Rectal smooth muscle tissue (tissue), 1 donor: ENCODE results near the gene MROH9.
"Not testable (repeated sequence)": the region's sequence is repeated elsewhere in the genome, so short reads cannot be mapped to it uniquely, and the experiment has no call there.

ENCODE experiments used
- H3K27ac ChIP-seq: one replicate; pipeline ENCODE4 v1.7.0; 2013; ENCODE audit warnings: low read depth, low read length, inconsistent platforms
- H3K27me3 ChIP-seq: one replicate; pipeline ENCODE4 v1.7.0; 2013; ENCODE audit warnings: low read length; ENCODE audit not compliant: control insufficient read depth, insufficient read depth
- H3K36me3 ChIP-seq: one replicate; pipeline ENCODE4 v1.7.0; 2013; ENCODE audit warnings: low read length; ENCODE audit not compliant: control insufficient read depth, insufficient read depth
- H3K4me1 ChIP-seq: one replicate; pipeline ENCODE4 v1.7.0; 2013; ENCODE audit warnings: low read length; ENCODE audit not compliant: control insufficient read depth, insufficient read depth
- H3K4me3 ChIP-seq: one replicate; pipeline ENCODE4 v1.7.0; 2013; ENCODE audit warnings: low read length
- H3K9ac ChIP-seq: one replicate; pipeline ENCODE4 v1.7.0; 2013; ENCODE audit warnings: low read length

Gene MROH9, protein sequence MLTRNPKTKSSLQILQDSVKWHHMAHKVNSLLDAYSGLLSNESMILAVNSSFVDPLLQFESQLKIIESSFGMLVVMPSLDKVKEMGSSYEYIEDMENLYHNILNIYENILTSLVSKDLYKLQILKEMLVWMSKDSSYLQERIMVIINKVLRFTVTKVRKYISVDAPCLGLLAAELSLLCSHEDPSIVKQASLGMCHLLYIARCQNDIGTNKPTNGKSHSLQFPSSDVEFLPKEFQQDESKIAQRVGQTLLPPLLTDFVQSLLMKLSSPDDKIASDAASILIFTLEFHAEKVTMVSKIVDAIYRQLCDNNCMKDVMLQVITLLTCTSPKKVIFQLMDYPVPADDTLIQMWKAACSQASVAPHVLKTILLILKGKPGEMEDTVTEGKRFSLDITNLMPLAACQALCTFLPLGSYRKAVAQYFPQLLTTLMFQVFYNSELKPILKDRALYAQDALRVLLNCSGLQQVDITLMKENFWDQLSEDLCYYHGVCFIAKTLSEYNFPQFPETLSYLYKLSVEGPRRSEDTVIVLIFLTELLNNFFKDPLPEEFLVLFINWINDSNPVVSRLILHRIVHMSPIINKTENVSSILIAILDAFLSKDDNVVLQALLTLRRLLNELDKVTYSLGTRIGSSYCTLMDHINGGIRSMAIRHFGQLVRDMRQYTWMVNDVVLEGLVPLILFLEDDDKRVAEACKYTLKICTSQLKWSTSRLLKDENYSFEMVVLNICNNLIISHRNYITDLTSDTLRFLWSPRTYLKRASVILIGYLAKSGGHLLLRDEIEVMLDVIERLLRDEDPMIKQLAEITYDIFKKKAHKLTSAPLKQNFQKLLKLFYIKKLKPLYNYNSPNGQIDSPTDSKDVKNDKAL

DNA sequence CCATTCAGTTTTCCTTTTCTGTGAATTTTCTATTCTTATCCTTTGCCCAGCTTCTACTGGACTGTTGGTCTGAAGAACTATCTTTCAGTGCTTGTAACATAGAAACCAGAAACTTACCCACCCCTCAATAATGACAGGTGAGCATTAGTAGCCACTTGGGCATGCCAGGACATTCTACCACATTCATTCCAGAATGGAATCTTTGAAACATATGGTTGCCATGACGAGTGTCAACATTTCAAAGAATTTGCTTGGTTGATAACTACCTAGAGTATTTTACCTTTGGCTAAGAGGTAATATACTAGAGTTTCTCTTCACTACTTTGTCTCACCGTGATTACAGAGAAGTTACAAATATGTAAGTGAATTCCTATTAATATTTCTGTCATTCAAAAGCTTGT lies at the start of gene MROH9:
MROH9 (plus strand) TSS at position 304 of the 400 bp plus-strand sequence. CDS start 10,023 bp downstream, outside the sequence.
- Histone ChIP-seq H3K27me3 (no peaks in the 10 kb centered on the region), H3K9ac (no peak within 1 kb of the TSS), H3K4me3 (no peak within 1 kb of the TSS), H3K36me3 (no peaks in the 10 kb centered on the region), H3K27ac (no peak within 1 kb of the TSS), H3K4me1 (no peaks in the 10 kb centered on the region)

- Histone ChIP-seq H3K36me3 (no peaks in the 10 kb centered on the region), H3K4me1 (no peaks in the 10 kb centered on the region), H3K27me3 (no peaks in the 10 kb centered on the region), H3K27ac (no peak overlapping the region), H3K4me3 (no peak overlapping the region), H3K9ac (no peak overlapping the region)
Measured at GRCh38 chr1:170885551-170885950, 49.8 kb upstream of the MROH9 start.

GRCh38 chr1:170886460-170886859 lies 48.9 kb upstream of the MROH9 start:
- H3K4me3 ChIP-seq = no peak overlapping the region
- H3K36me3 ChIP-seq = no peaks in the 10 kb centered on the region
- no peaks in the 10 kb centered on the region for H3K27me3 ChIP-seq
- no peak overlapping the region for H3K9ac ChIP-seq
- no peaks in the 10 kb centered on the region for H3K4me1 ChIP-seq
- H3K27ac ChIP-seq = no peak overlapping the region

- H3K27me3 ChIP-seq = no peaks in the 10 kb centered on the region
- no peak overlapping the region for H3K4me3 ChIP-seq
- H3K4me1 ChIP-seq = no peaks in the 10 kb centered on the region
- H3K9ac ChIP-seq = no peak overlapping the region
- H3K27ac ChIP-seq = no peak overlapping the region
- H3K36me3 ChIP-seq = no peaks in the 10 kb centered on the region
Measured at GRCh38 chr1:170887726-170888125, 47.6 kb upstream of the MROH9 start.

GRCh38 chr1:170891872-170892271 lies 43.5 kb upstream of the MROH9 start:
- Histone ChIP-seq H3K36me3 (no peaks in the 10 kb centered on the region), H3K27me3 (no peaks in the 10 kb centered on the region), H3K27ac (no peak overlapping the region), H3K4me1 (no peaks in the 10 kb centered on the region), H3K4me3 (no peak overlapping the region), H3K9ac (no peak overlapping the region)

DNA sequence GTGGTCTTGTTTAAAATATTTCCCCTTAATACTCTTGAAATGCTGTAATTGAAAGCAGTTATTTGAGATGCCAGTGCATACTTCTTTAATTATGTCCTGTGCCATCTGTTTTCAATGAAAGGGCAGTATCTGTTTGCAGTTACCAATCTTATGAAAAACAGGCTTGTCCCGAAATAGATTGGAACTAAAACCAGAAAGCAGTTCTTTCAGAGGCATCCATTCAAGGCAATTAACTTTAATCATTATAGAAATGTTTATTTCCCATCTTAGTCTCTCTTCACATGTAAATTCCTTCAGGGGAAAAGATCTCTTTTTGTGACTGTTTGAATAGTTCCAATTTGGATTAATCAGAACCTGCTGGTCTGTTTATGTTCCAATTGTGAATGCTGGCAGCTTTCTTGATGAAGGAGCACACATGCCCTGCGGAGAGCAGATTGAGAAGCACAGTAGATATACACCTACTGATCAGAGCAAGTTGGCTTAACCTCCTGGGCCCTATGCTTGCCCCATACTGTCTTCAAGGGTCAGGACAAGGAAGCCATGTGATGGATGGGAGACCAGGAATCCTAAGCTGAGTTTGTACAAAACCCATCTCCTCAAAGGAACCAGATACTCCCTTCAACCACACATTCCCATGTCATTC lies 41.6 kb upstream of the MROH9 start:
- H3K4me3 ChIP-seq = no peak overlapping the region
- H3K27ac ChIP-seq = no peak overlapping the region
- H3K4me1 ChIP-seq = no peaks in the 10 kb centered on the region
- H3K36me3 ChIP-seq = no peaks in the 10 kb centered on the region
- H3K9ac ChIP-seq = no peak overlapping the region
- H3K27me3 ChIP-seq = no peaks in the 10 kb centered on the region

GRCh38 chr1:170903961-170904360 lies 31.4 kb upstream of the MROH9 start:
- Histone ChIP-seq H3K27me3 (no peaks in the 10 kb centered on the region), H3K4me1 (no peaks in the 10 kb centered on the region), H3K4me3 (no peak overlapping the region), H3K36me3 (no peaks in the 10 kb centered on the region), H3K9ac (no peak overlapping the region), H3K27ac (no peak overlapping the region)

- Histone ChIP-seq H3K4me1 (no peaks in the 10 kb centered on the region), H3K36me3 (no peaks in the 10 kb centered on the region), H3K27me3 (no peaks in the 10 kb centered on the region), H3K27ac (no peak overlapping the region), H3K4me3 (no peak overlapping the region), H3K9ac (no peak overlapping the region)
Measured at GRCh38 chr1:170908942-170909341, 26.4 kb upstream of the MROH9 start.

GRCh38 chr1:170910273-170910672 lies 25.1 kb upstream of the MROH9 start:
- Histone ChIP-seq H3K27ac (no peak overlapping the region), H3K9ac (no peak overlapping the region), H3K4me1 (no peaks in the 10 kb centered on the region)

GRCh38 chr1:170917373-170917772 lies 18.0 kb upstream of the MROH9 start:
- H3K4me1 ChIP-seq = no peaks in the 10 kb centered on the region
- H3K27ac ChIP-seq = no peak overlapping the region
- H3K4me3 ChIP-seq = no peak overlapping the region
- H3K27me3 ChIP-seq = no peaks in the 10 kb centered on the region
- no peak overlapping the region for H3K9ac ChIP-seq
- no peaks in the 10 kb centered on the region for H3K36me3 ChIP-seq

More at GRCh38 chr1:170910273-170910672, 25.1 kb upstream of the MROH9 start:
- no peaks in the 10 kb centered on the region for H3K27me3 ChIP-seq
- no peak overlapping the region for H3K4me3 ChIP-seq
- no peaks in the 10 kb centered on the region for H3K36me3 ChIP-seq

- not testable (repeated sequence) for H3K27ac ChIP-seq, H3K36me3 ChIP-seq, H3K27me3 ChIP-seq, H3K4me1 ChIP-seq, H3K9ac ChIP-seq, H3K4me3 ChIP-seq
Measured at GRCh38 chr1:170924656-170925055, 10.7 kb upstream of the MROH9 start.
